Uterus (tissue), 4 donors: Measurements from ENCODE around the gene APOBEC3F. TPM values are rescaled to one million over a fixed set of nuclear protein-coding genes. Genes with fewer than 3 reads are reported as not detected.
A peak's percentile ranks its signal among the peaks of the same experiment; 100 is the strongest.

Experiments
- DNase-seq, 2 donors: peaks; one replicate each; pipeline ENCODE4 v3.0.0-alpha.2; 2019 to 2020
- H3K27ac ChIP-seq, 2 donors: fragments of 200-600 bp; sonication (generic); 1 replicate in 1 of 2; 2 replicates in 1 of 2; pipeline ENCODE4 v1.5.1; 2016 to 2018
- H3K27me3 ChIP-seq, 2 donors: fragments of 200-600 bp; sonication (generic); one replicate each; pipeline ENCODE4 v1.5.1; 2018 to 2019; ENCODE audit warnings: control low read depth in 1 of 2
- H3K36me3 ChIP-seq, 2 donors: fragments of 200-600 bp; sonication (generic); one replicate each; pipeline ENCODE4 v1.5.1; 2019; ENCODE audit warnings: control low read depth in 1 of 2
- H3K4me1 ChIP-seq, 2 donors: fragments of 200-600 bp; sonication (generic); one replicate each; pipeline ENCODE4 v1.5.1; 2018 to 2019; ENCODE audit warnings: control low read depth in 1 of 2
- H3K4me3 ChIP-seq, 2 donors: fragments of 200-600 bp; sonication (generic); 1 replicate in 1 of 2; 2 replicates in 1 of 2; pipeline ENCODE4 v1.5.1; 2018 to 2019; ENCODE audit warnings: mild to moderate bottlenecking in 1 of 2
- H3K9me3 ChIP-seq, 2 donors: fragments of 200-600 bp; sonication (generic); one replicate each; pipeline ENCODE4 v1.5.1; 2019; ENCODE audit warnings: control low read depth in 1 of 2
- POLR2A ChIP-seq, 2 donors: fragments of 450-650 bp; IDR thresholded peaks; one replicate each; pipeline ENCODE4 v1.6.1; 2016; ENCODE audit warnings: antibody characterized with exemption in 2 of 2, mild to moderate bottlenecking in 1 of 2, moderate library complexity in 1 of 2
- intact Hi-C: fragments of 100-400 bp; cut with DNase I; formaldehyde crosslinking; loops from one replicate; pipeline ENCODE4 v1.15.1; 2023; ENCODE audit warnings: low total_unique reads
- total RNA-seq, 4 donors: library from RNA; depleted of rRNA in 3 of 4; stranded (reverse); fragments of >200 nt in 3 of 4; gene quantifications; one replicate each; pipeline versions ENCODE4 v1.1.0 to v1.2.4, GENCODE V29; 2014 to 2023
- TF ChIP-seq, protein P1 (sequence below), 4 experiments: fragments of 200-600 bp in 2 of 4; fragments of 450-650 bp in 2 of 4; sonication (generic) in 2 of 4; IDR thresholded peaks; one replicate each; pipeline ENCODE4 v1.5.1; 2016 to 2019; ENCODE audit warnings: antibody characterized with exemption in 4 of 4, mild to moderate bottlenecking in 2 of 4, moderate library complexity in 1 of 4
- donor health status: DM: yes; HTN: yes; CAD: no.

APOBEC3F gene
- total RNA-seq, 4 donors from 2014 or later: 1.2 to 26.6 (median 4.2) TPM; not detected in 1

DNA sequence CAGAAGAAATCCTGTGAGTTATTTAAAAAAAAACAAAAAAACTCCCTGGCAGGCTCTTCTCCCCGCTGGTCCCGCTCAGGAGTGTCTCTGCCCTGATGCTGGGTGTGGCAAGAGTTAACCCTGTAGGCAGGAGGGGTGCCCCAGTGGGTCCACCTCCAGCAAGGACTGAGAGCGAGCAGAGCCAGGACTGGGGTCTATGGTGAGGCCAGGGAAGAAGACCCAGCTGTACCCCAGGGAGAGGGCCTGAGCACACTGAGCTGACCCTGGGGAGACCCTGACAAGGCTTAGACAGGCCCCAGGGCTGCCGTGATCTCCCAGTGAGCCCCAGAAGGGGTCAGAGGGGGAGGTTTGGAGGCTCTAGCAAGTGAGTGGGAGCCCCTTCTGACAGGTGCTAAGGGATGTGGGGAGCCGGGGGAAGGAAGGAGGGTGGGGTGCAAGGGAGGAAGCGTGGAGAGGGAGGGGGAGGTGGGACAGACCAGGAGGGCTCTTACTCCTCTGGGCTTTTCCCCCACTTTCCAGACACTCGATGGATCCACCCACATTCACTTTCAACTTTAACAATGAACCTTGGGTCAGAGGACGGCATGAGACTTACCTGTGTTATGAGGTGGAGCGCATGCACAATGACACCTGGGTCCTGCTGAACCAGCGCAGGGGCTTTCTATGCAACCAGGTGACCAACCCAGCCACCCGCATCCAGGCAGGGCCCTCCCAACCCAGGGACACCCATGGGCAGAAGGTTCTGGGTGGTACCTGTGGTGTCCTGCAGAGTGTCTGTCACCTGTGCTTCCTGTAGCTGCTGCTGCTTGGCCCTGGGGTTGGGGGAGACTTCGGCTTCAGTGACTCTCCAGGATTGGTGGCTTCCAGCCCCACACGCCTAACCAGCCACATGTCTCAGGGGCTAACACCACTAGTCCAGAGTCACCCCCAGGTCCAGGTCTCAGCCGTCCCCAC is 42.8 kb downstream of the APOBEC3F start:
- Histone ChIP-seq H3K9me3 (no peaks in the 10 kb centered on the region), H3K27me3 (no peaks in the 10 kb centered on the region), H3K4me1 (no peaks in the 10 kb centered on the region), H3K36me3 (no peaks in the 10 kb centered on the region), H3K27ac (no peak overlapping the region), H3K4me3 (no peak overlapping the region)
- TF ChIP-seq, protein P1, sequence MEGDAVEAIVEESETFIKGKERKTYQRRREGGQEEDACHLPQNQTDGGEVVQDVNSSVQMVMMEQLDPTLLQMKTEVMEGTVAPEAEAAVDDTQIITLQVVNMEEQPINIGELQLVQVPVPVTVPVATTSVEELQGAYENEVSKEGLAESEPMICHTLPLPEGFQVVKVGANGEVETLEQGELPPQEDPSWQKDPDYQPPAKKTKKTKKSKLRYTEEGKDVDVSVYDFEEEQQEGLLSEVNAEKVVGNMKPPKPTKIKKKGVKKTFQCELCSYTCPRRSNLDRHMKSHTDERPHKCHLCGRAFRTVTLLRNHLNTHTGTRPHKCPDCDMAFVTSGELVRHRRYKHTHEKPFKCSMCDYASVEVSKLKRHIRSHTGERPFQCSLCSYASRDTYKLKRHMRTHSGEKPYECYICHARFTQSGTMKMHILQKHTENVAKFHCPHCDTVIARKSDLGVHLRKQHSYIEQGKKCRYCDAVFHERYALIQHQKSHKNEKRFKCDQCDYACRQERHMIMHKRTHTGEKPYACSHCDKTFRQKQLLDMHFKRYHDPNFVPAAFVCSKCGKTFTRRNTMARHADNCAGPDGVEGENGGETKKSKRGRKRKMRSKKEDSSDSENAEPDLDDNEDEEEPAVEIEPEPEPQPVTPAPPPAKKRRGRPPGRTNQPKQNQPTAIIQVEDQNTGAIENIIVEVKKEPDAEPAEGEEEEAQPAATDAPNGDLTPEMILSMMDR (IDR thresholded peaks at IDR 0.05): no peak
- TF ChIP-seq POLR2A (IDR thresholded peaks at IDR 0.05): no peak
- intact Hi-C loops: no loop called here
- DNase-seq: no peak

DNA sequence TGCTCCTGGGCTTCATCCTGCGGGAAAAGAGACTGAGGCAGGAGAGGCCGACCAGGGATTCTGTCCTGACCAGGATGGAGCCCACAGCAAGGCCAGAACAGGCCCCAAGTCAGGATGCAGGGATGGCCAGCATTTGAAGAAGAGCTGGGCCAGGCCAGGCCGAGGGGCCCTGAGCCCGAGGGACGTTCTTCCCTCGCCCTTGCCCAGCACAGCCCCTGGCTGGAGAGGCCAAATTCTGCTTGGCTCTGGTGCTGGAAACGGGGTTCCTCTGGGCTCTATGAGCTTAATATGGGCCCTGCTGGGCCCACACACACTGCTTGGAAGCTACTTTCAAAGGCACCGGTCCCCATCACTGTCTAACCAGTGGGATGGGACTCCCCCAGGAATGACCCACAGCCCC is 44.0 kb downstream of the APOBEC3F start:
- H3K36me3 ChIP-seq: no peaks in the 10 kb centered on the region
- H3K27me3 ChIP-seq: no peaks in the 10 kb centered on the region
- no peak overlapping the region for H3K4me3 ChIP-seq
- H3K4me1 ChIP-seq: no peaks in the 10 kb centered on the region
- no peaks in the 10 kb centered on the region for H3K9me3 ChIP-seq
- intact Hi-C loops: no loop called here
- no peak overlapping the region for H3K27ac ChIP-seq
- TF ChIP-seq, protein P1 (IDR thresholded peaks at IDR 0.05): no peak
- no peak for TF ChIP-seq POLR2A (IDR thresholded peaks at IDR 0.05)
- no peak for DNase-seq

DNA sequence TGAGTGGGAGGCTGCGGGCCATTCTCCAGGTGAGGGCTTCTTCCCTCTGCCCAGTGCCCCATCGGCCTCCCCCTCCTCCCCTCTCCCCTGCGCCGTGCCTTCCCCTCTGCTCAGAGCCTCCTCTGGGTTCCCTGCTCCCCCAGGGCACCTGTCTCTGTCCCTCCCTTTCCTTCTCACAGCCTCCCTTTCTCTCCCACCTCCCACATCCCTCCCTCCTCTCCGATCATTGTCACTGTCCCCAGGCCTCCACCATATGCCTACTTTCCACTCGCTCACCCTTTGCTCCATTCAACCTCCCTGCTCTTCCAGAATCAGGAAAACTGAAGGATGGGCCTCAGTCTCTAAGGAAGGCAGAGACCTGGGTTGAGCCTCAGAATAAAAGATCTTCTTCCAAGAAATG is 46.4 kb downstream of the APOBEC3F start:
- TF ChIP-seq, protein P1 (IDR thresholded peaks at IDR 0.05): no peak
- TF ChIP-seq POLR2A (IDR thresholded peaks at IDR 0.05): no peak
- H3K27me3 ChIP-seq: no peaks in the 10 kb centered on the region
- no peak for DNase-seq
- H3K27ac ChIP-seq: no peak overlapping the region
- no peaks in the 10 kb centered on the region for H3K9me3 ChIP-seq
- no peak overlapping the region for H3K4me3 ChIP-seq
- H3K36me3 ChIP-seq: no peaks in the 10 kb centered on the region
- intact Hi-C loops: no loop called here
- H3K4me1 ChIP-seq: no peaks in the 10 kb centered on the region

DNA sequence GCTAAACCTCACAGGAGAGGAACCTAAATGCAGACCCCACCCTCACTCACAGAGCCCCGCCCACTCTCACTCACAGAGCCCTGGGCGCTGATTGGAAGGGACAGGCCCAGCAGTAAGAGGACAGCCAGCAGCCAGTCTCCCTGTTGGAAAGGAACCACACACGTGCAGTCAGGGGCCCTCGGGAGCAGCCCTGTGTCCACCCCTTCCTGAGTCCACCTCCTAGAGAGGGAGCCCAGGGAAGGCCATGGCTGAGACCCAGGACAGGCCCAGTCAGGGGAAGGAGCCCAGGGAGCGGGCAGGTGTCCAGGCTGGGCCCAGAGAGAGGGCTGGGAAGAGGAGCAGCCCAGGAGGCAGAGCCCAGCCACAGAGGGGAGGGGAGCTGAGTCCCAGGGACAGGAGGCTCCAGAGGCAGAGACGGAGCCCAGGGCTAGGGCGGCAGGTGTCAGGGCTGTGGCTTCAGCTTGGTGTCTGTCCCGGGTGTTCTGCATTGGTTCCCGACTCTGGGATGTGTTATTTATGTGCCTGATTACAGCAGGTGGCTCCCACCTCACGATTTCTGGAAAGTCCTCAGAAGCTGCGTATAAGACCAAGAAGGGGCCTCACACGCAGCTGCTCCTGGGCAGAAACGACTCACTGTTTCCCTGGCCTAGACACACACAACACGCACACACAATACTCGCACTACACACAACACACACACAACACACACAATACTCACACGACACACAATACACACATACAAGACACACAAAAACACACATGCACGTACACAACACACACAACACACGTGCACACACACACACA is 47.4 kb downstream of the APOBEC3F start:
- intact Hi-C loops: no loop called here
- DNase-seq: peak in 1 of 2 donors; percentile 34
- H3K4me3 ChIP-seq: no peak overlapping the region
- no peaks in the 10 kb centered on the region for H3K27me3 ChIP-seq
- TF ChIP-seq, protein P1 (IDR thresholded peaks at IDR 0.05): no peak
- no peak for TF ChIP-seq POLR2A (IDR thresholded peaks at IDR 0.05)
- H3K4me1 ChIP-seq: no peaks in the 10 kb centered on the region
- H3K36me3 ChIP-seq: no peaks in the 10 kb centered on the region
- no peaks in the 10 kb centered on the region for H3K9me3 ChIP-seq
- no peak overlapping the region for H3K27ac ChIP-seq

DNA sequence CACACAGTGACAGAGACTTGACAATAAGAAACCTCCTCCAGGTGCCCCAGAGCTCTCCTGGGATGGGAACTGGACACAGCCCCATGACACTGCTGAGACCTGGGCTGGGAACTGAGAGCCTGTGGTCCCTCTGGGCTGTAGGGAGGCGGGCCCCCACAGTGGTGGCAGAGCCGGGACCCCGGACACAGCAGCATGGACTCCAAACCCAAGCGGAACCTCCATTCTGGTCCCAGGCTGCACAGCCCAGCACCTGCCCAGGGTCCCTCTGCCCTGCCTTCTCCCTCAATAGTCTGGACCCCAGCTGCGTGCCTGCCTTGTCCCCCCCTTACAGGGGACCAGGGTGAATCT is 48.0 kb downstream of the APOBEC3F start:
- H3K4me1 ChIP-seq: no peaks in the 10 kb centered on the region
- no peaks in the 10 kb centered on the region for H3K9me3 ChIP-seq
- intact Hi-C loops: no loop called here
- no peaks in the 10 kb centered on the region for H3K36me3 ChIP-seq
- DNase-seq: no peak
- no peak overlapping the region for H3K4me3 ChIP-seq
- no peaks in the 10 kb centered on the region for H3K27me3 ChIP-seq
- no peak overlapping the region for H3K27ac ChIP-seq
- TF ChIP-seq, protein P1 (IDR thresholded peaks at IDR 0.05): no peak
- TF ChIP-seq POLR2A (IDR thresholded peaks at IDR 0.05): no peak
